Loucy (cell line): ENCODE data around the gene CPVL.
"Not testable (repeated sequence)": the region's sequence is repeated elsewhere in the genome, so short reads cannot be mapped to it uniquely, and the experiment has no call there.

ENCODE experiments used
- H2AFZ ChIP-seq: fragments of 200-600 bp; sonication (generic); 2 replicates; pipeline ENCODE4 v1.6.0; 2016; ENCODE audit warnings: antibody characterized with exemption, mild to moderate bottlenecking, low read length, moderate library complexity
- H3F3A ChIP-seq: fragments of 200-600 bp; 2 replicates; pipeline ENCODE4 v1.6.0; 2016; ENCODE audit warnings: antibody characterized with exemption, low read depth, mild to moderate bottlenecking
- H3K27me3 ChIP-seq: fragments of 200-600 bp; sonication (generic); 2 replicates; pipeline ENCODE4 v1.6.1; 2014; ENCODE audit warnings: low read length, mild to moderate bottlenecking; ENCODE audit not compliant: insufficient read depth, poor library complexity, severe bottlenecking
- H3K36me3 ChIP-seq: fragments of 200-600 bp; sonication (generic); 2 replicates; pipeline ENCODE4 v1.6.1; 2016; ENCODE audit warnings: low read length; ENCODE audit not compliant: insufficient read depth
- H3K4me1 ChIP-seq: fragments of 200-600 bp; sonication (generic); 2 replicates; pipeline ENCODE4 v1.5.1; 2014; ENCODE audit warnings: low read length, mild to moderate bottlenecking; ENCODE audit not compliant: insufficient read depth, poor library complexity, severe bottlenecking
- H3K4me2 ChIP-seq: fragments of 200-600 bp; sonication (generic); 2 replicates; pipeline ENCODE4 v1.6.0; 2014; ENCODE audit warnings: antibody characterized with exemption, low read length, low read depth, mild to moderate bottlenecking; ENCODE audit not compliant: poor library complexity, severe bottlenecking
- H3K4me3 ChIP-seq: fragments of 200-600 bp; sonication (generic); 2 replicates; pipeline ENCODE4 v1.5.1; 2014; ENCODE audit warnings: low read length, mild to moderate bottlenecking, mixed read lengths; ENCODE audit not compliant: poor library complexity, severe bottlenecking
- H3K79me2 ChIP-seq: fragments of 200-600 bp; sonication (generic); 2 replicates; pipeline ENCODE4 v1.6.1; 2014; ENCODE audit warnings: low read length; ENCODE audit not compliant: insufficient read depth
- H3K9ac ChIP-seq: fragments of 200-600 bp; sonication (generic); 2 replicates; pipeline ENCODE4 v1.6.0; 2014; ENCODE audit warnings: mild to moderate bottlenecking, low read depth, low read length, moderate library complexity; ENCODE audit not compliant: poor library complexity, severe bottlenecking
- H3K9me2 ChIP-seq: fragments of 200-600 bp; sonication (generic); replicated peaks from 2 replicates; pipeline ENCODE4 v1.6.1; 2016; ENCODE audit warnings: low read depth, low read length, mixed read lengths
- H3K9me3 ChIP-seq: fragments of 200-600 bp; sonication (generic); 2 replicates; pipeline ENCODE4 v1.6.1; 2014; ENCODE audit warnings: mild to moderate bottlenecking, antibody characterized with exemption, low read length, low read depth; ENCODE audit not compliant: insufficient read depth
- H4K20me1 ChIP-seq: fragments of 200-600 bp; sonication (generic); 2 replicates; pipeline ENCODE4 v1.6.0; 2014; ENCODE audit warnings: antibody characterized with exemption, low read length, mild to moderate bottlenecking; ENCODE audit not compliant: insufficient read depth, poor library complexity, severe bottlenecking
- CTCF ChIP-seq: fragments of 200-600 bp; sonication (generic); conservative IDR thresholded peaks from 2 replicates; pipeline ENCODE4 v1.5.1; 2014; ENCODE audit warnings: mild to moderate bottlenecking, antibody characterized with exemption, low read length
- EZH2phosphoT487 ChIP-seq: fragments of 200-600 bp; IDR thresholded peaks from 2 replicates; pipeline ENCODE4 v1.6.1; 2018; ENCODE audit warnings: antibody characterized with exemption, mild to moderate bottlenecking, moderate library complexity, borderline replicate concordance

CPVL gene

GRCh38 chr7:29115753-29116152 lies 30.6 kb downstream of the CPVL start:
- peaks cover 16% of the 10 kb centered on the region for H3K4me1 ChIP-seq
- H3K9ac ChIP-seq = no peak overlapping the region
- no peak overlapping the region for H3K4me3 ChIP-seq
- H3K79me2 ChIP-seq = no peaks in the 10 kb centered on the region
- no peaks in the 10 kb centered on the region for H3F3A ChIP-seq
- no peaks in the 10 kb centered on the region for H3K27me3 ChIP-seq
- TF ChIP-seq CTCF = no peak
- no peak for TF ChIP-seq EZH2phosphoT487
- no peaks in the 10 kb centered on the region for H3K36me3 ChIP-seq
- H3K9me2 ChIP-seq = no peaks in the 10 kb centered on the region
- H3K9me3 ChIP-seq = no peaks in the 10 kb centered on the region
- no peaks in the 10 kb centered on the region for H4K20me1 ChIP-seq
- H2AFZ ChIP-seq = no peak overlapping the region
- H3K4me2 ChIP-seq = no peak overlapping the region

GRCh38 chr7:29115130-29115687 lies 31.1 kb downstream of the CPVL start:
- Histone ChIP-seq H3K79me2 (no peaks in the 10 kb centered on the region), H3K9ac (no peak overlapping the region), H3K4me3 (no peak overlapping the region), H3K27me3 (no peaks in the 10 kb centered on the region), H3K36me3 (no peaks in the 10 kb centered on the region), H3K4me2 (no peak overlapping the region), H3F3A (no peaks in the 10 kb centered on the region), H3K4me1 (peaks cover 16% of the 10 kb centered on the region), H2AFZ (no peak overlapping the region), H4K20me1 (no peaks in the 10 kb centered on the region), H3K9me3 (no peaks in the 10 kb centered on the region), H3K9me2 (no peaks in the 10 kb centered on the region)
- no peak for TF ChIP-seq CTCF

- Histone ChIP-seq H3K4me3 (peak overlapping the region; percentile 45), H3K4me2 (peak overlapping the region; percentile 60), H3K4me1 (peaks cover 16% of the 10 kb centered on the region), H2AFZ (peak overlapping the region; percentile 69)
- H4K20me1 ChIP-seq, H3K9ac ChIP-seq, H3K9me2 ChIP-seq, H3K9me3 ChIP-seq, H3K36me3 ChIP-seq, H3K27me3 ChIP-seq, H3F3A ChIP-seq, H3K79me2 ChIP-seq: not testable (repeated sequence)
Observed at GRCh38 chr7:29114266-29114665, 32.1 kb downstream of the CPVL start.

GRCh38 chr7:29113384-29114102 lies 32.8 kb downstream of the CPVL start:
- no peaks in the 10 kb centered on the region for H3K79me2 ChIP-seq
- peaks cover 16% of the 10 kb centered on the region for H3K4me1 ChIP-seq
- H3F3A ChIP-seq = no peaks in the 10 kb centered on the region
- H3K4me3 ChIP-seq = peak overlapping the region; percentile 45
- H3K36me3 ChIP-seq = no peaks in the 10 kb centered on the region
- no peaks in the 10 kb centered on the region for H3K27me3 ChIP-seq
- TF ChIP-seq CTCF (peak; percentile 74), EZH2phosphoT487 (no peak)
- peak overlapping the region; percentile 69 for H2AFZ ChIP-seq
- no peaks in the 10 kb centered on the region for H4K20me1 ChIP-seq
- H3K9ac ChIP-seq = no peak overlapping the region
- H3K9me2 ChIP-seq = no peaks in the 10 kb centered on the region
- peak overlapping the region; percentile 60 for H3K4me2 ChIP-seq
- H3K9me3 ChIP-seq = no peaks in the 10 kb centered on the region
